ENCODE data around the gene SENP7. TPM values are rescaled to one million over a fixed set of nuclear protein-coding genes. Genes with fewer than 3 reads are reported as not detected.

SENP7 gene
- total RNA-seq, 1 donor = 11.2 TPM

DNA sequence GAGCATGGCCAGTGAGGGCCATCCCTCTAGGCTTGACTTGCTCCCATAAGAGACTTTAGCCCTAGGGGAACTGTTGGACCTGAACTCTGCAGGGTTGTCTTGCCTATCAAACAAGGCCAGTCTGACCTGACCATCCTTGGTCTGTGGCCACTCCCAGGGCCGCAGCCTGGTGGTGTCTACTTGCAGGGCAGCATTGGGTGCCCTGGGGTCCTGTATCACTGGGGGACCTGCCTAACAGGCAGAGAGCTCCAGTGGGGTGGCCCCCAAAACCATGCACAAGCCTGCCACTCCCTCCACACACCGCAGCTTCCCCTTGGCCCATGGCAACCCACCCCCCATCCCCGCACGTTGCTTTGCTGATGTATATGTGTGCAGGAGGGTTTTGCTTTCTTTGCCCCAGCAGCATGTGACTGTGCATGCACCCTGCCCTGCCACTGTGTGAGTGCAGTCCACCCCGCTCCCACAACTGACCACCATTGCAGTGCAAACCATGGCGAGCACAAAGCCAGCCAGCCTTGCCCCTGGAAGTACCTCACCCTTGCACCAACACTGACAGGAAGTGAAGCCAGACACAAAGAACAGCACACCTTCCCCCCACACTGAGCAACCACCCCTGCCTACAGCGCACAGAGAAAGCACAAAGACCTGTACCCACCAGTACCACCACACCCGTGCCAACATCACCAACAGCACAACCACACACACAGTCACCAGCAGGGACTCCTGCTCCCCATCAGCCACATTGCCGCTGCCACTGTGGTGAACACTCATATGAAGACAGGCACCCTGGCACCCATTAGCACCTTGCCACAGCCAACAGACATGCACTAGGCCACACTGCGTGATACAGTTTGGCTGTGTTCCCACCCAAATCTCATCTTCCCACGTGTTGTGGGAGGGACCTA, 88.8 kb downstream of the SENP7 start:
- Histone ChIP-seq H2AFZ (ENCODE audit: low read length) (no peak overlapping the region), H3K27ac (ENCODE audit: low read depth, low read length) (no peak overlapping the region), H3K79me2 (ENCODE audit: insufficient read depth, low read length) (peaks cover 3% of the 10 kb centered on the region), H3K27me3 (ENCODE audit: insufficient read depth, low read length) (no peaks in the 10 kb centered on the region), H3K9me3 (ENCODE audit: low read depth, low read length) (no peaks in the 10 kb centered on the region), H3K4me3 (ENCODE audit: insufficient read depth, low read length) (no peak overlapping the region), H4K20me1 (ENCODE audit: insufficient read depth, low read length) (peaks cover 8% of the 10 kb centered on the region), H3K4me2 (ENCODE audit: insufficient read depth, low read length) (no peak overlapping the region), H3K4me1 (ENCODE audit: insufficient read depth, low read length) (no peaks in the 10 kb centered on the region), H3K36me3 (ENCODE audit: insufficient read depth, low read length) (no peaks in the 10 kb centered on the region)
- TF ChIP-seq, protein P1, sequence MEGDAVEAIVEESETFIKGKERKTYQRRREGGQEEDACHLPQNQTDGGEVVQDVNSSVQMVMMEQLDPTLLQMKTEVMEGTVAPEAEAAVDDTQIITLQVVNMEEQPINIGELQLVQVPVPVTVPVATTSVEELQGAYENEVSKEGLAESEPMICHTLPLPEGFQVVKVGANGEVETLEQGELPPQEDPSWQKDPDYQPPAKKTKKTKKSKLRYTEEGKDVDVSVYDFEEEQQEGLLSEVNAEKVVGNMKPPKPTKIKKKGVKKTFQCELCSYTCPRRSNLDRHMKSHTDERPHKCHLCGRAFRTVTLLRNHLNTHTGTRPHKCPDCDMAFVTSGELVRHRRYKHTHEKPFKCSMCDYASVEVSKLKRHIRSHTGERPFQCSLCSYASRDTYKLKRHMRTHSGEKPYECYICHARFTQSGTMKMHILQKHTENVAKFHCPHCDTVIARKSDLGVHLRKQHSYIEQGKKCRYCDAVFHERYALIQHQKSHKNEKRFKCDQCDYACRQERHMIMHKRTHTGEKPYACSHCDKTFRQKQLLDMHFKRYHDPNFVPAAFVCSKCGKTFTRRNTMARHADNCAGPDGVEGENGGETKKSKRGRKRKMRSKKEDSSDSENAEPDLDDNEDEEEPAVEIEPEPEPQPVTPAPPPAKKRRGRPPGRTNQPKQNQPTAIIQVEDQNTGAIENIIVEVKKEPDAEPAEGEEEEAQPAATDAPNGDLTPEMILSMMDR (IDR thresholded peaks at IDR 0.05; ENCODE audit: extremely low read depth, low read depth, low read length) = no peak
- no peak for DNase-seq (ENCODE audit: insufficient read length, low spot score, missing footprints)

DNA sequence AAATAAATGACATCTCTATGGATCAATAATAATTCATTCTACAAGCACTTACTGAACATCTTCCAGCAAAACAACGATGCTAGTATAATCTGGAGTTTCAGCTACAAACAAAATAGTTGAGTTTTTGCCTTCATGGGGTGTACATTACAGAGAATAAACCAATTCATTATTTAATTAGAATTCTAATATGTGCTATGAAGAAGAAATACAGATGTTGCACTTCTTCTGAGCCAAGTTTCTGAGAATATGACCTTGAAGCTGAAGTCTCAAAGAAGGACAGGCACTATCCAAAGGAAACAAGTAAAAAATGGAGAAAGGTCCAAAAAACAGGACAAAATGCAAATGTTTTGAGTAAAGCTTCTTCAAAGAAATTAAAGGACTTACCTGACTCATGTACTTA, 94.2 kb downstream of the SENP7 start:
- Histone ChIP-seq H4K20me1 (ENCODE audit: insufficient read depth, low read length) (no peaks in the 10 kb centered on the region), H2AFZ (ENCODE audit: low read length) (no peak overlapping the region), H3K79me2 (ENCODE audit: insufficient read depth, low read length) (peaks cover 3% of the 10 kb centered on the region), H3K4me1 (ENCODE audit: insufficient read depth, low read length) (no peaks in the 10 kb centered on the region), H3K4me3 (ENCODE audit: insufficient read depth, low read length) (no peak overlapping the region), H3K27me3 (ENCODE audit: insufficient read depth, low read length) (no peaks in the 10 kb centered on the region), H3K9me3 (ENCODE audit: low read depth, low read length) (no peaks in the 10 kb centered on the region), H3K36me3 (ENCODE audit: insufficient read depth, low read length) (no peaks in the 10 kb centered on the region), H3K27ac (ENCODE audit: low read depth, low read length) (no peak overlapping the region), H3K4me2 (ENCODE audit: insufficient read depth, low read length) (no peak overlapping the region)
- DNase-seq (ENCODE audit: insufficient read length, low spot score, missing footprints) = no peak
- TF ChIP-seq, protein P1 (IDR thresholded peaks at IDR 0.05; ENCODE audit: extremely low read depth, low read depth, low read length) = no peak

DNA sequence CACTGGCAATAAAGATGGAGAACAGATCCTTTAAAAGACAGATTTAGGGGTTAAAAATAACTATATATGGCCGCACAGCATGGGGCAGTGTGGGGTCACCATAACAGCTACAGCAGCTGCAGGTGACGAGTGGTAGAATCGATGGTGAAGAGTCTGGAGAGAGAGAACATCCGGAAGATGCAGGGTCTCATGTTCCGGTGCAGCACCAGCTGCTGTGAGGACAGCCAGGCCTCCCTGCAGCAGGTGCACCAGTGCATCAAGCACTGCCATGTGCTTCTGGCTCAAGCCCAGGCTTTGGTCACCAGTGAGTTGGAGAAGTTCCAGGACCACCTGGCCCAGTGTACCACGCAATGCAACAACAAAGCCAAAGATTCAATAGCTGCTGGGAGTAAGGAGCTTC, 98.9 kb downstream of the SENP7 start:
- no peaks in the 10 kb centered on the region for H3K9me3 ChIP-seq (ENCODE audit: low read depth, low read length)
- TF ChIP-seq, protein P1 (IDR thresholded peaks at IDR 0.05; ENCODE audit: extremely low read depth, low read depth, low read length) = no peak
- DNase-seq (ENCODE audit: insufficient read length, low spot score, missing footprints) = no peak
- no peak overlapping the region for H2AFZ ChIP-seq (ENCODE audit: low read length)
- no peak overlapping the region for H3K27ac ChIP-seq (ENCODE audit: low read depth, low read length)
- no peaks in the 10 kb centered on the region for H4K20me1 ChIP-seq (ENCODE audit: insufficient read depth, low read length)
- no peaks in the 10 kb centered on the region for H3K79me2 ChIP-seq (ENCODE audit: insufficient read depth, low read length)
- H3K4me2 ChIP-seq (ENCODE audit: insufficient read depth, low read length) = no peak overlapping the region
- no peaks in the 10 kb centered on the region for H3K36me3 ChIP-seq (ENCODE audit: insufficient read depth, low read length)
- H3K4me1 ChIP-seq (ENCODE audit: insufficient read depth, low read length) = no peaks in the 10 kb centered on the region
- no peaks in the 10 kb centered on the region for H3K27me3 ChIP-seq (ENCODE audit: insufficient read depth, low read length)
- no peak overlapping the region for H3K4me3 ChIP-seq (ENCODE audit: insufficient read depth, low read length)

DNA sequence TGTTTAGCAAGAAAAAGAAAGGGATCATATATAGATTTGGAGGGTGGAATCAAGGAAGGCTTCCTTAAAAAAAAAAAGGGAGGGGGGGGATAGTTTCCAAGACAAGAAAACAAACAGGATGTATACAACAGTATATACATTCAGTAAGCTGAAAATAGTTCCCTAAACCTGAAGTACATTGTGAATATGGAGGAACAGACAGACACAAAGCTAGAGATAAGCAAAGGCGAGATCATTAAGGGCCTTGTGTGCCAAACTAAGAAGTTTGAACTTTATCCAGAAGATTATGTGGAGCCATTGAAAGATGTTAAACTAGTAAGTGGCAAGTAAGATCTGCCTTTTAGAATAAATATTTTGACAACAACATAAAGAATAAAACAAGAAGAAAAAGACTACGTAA, 99.4 kb downstream of the SENP7 start:
- Histone ChIP-seq H3K4me3 (ENCODE audit: insufficient read depth, low read length) (no peak overlapping the region), H3K27ac (ENCODE audit: low read depth, low read length) (no peak overlapping the region), H3K9me3 (ENCODE audit: low read depth, low read length) (no peaks in the 10 kb centered on the region), H4K20me1 (ENCODE audit: insufficient read depth, low read length) (no peaks in the 10 kb centered on the region), H3K27me3 (ENCODE audit: insufficient read depth, low read length) (no peaks in the 10 kb centered on the region), H3K79me2 (ENCODE audit: insufficient read depth, low read length) (no peaks in the 10 kb centered on the region), H3K4me1 (ENCODE audit: insufficient read depth, low read length) (no peaks in the 10 kb centered on the region), H3K4me2 (ENCODE audit: insufficient read depth, low read length) (no peak overlapping the region), H2AFZ (ENCODE audit: low read length) (no peak overlapping the region), H3K36me3 (ENCODE audit: insufficient read depth, low read length) (no peaks in the 10 kb centered on the region)
- DNase-seq (ENCODE audit: insufficient read length, low spot score, missing footprints) = no peak
- TF ChIP-seq, protein P1 (IDR thresholded peaks at IDR 0.05; ENCODE audit: extremely low read depth, low read depth, low read length) = no peak

All from osteoblast (primary cell).